Erythroblast (primary cell): ENCODE measurements around the gene MTFMT.

Experiments used
- GATA1 ChIP-seq: IDR thresholded peaks from 2 replicates; pipeline ENCODE4 v1.6.1; 2011; ENCODE audit warnings: low read depth, mild to moderate bottlenecking, control low read depth, low read length, moderate library complexity
- POLR2A ChIP-seq: IDR thresholded peaks from 2 replicates; pipeline ENCODE4 v1.6.1; 2011; ENCODE audit warnings: mild to moderate bottlenecking, low read length

DNA sequence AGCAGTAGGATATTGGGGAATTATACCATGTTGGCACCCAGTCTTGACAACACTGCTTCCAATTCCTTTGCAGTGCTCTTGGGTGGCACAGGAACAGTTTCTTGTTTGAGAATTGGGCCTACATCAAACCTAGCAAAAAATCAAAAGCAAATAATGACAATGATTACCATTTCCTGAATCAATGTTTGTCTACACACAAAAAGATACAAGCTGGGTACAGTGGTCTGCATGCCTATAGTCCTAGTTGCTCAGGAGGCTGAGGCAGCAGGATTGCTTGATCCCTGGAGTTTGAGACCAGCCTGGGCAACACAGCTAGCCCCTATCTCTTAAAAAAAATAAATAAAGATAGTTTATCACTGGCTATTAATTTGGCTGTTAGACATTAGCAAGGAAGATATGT lies 8.0 kb downstream of the MTFMT start:
- no peak for TF ChIP-seq POLR2A
- TF ChIP-seq GATA1 = no peak
